GM21515 (cell line): Measurements from ENCODE around the gene PAQR8.

Source experiments
- ATAC-seq: cut with Tn5 transposase; IDR thresholded peaks from one replicate; pipeline ENCODE4 v1.9.1; 2021; ENCODE audit not compliant: unreplicated experiment

The PAQR8 gene

DNA sequence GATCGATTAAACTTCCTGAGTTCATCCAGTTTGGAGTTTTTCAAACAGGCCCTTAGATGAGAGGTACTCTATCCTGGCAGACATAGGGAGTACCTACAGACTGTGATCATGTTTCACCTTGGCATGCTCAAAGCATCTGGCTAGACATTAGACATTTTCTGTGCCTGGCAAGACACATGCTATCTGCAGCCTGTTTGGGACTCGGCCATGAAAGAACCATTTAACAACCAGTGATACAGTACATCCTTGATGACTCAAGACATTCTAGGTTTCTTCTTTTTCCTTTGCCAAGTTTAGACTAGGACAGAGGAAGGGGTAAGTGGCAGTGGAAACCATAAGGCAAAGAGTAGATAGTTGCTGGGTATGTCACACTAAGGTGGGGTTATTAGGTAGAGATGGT is 15.4 kb upstream of the PAQR8 start:
- no peak for ATAC-seq

DNA sequence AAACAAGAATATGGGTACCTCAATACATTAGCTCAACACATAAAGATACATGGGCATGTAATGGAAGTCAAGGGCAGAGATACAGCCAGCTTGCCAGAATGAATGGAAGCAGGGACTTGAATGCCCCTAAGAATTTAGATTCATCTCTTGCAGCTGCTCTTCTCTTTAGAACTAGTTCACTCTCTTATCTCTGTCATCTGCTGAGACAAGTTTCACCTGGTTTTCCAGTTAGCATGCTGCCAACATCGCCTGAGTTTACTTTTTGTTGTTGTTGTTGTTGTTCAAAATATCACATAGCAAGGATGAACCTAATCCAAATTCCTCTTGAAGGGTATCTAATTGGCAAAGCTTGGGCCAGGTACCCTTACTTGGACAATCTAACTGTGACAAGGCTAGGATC is 14.1 kb upstream of the PAQR8 start:
- no peak for ATAC-seq

DNA sequence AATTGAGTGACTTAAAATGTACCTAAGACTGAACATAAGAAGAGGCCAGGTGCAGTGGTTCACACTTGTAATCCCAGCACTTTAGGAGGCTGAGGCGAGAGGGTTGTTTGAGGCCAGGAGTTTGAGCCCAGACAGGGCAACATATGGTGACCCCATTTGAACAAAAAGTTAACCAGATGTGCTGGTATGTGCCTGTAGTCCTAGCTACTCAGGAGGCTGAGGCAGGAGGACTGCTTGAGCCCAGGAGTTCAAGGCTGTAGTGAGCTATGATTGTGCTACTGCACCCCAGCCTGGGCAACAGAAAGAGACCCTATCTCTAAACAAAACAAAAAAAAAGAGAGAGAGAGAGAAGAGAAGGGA is 10.1 kb upstream of the PAQR8 start:
- ATAC-seq: no peak

DNA sequence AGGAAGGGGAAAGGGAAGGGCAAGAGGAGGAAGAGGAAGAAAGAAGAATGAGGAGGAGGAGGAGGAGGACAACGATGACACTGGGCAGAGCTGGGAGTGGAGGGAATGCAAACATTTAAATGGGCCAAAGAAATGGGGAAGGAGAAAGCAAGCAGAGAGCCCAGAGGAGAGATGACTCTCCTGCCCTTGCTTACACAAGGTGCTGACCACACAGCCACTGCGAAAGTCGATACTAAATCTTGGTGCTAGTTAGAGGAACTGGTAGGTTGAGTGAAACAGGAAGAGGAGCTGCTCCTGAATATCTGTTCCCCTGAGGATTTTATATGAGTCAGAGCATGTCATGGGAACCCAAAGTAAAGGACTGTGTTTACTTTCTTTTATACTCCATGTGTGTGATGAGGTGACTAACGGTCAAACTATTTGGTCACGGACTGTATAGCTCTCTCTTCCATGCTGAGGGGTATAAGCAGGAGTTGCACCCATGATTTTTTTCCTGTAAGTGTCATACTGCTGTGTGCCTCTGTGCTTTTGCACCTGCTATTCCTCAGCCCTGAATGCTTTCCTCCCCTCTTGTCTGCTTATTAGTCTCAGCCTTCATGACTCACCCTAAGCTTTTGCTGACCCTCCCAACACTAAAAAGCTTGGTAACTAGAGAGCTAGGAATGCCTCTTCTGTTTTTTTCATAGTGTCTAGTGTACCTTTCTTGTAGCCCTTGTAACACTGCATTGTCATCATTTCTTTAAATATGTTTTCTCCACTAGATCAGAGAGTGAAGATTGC is 9.5 kb upstream of the PAQR8 start:
- ATAC-seq: peak; percentile 90

DNA sequence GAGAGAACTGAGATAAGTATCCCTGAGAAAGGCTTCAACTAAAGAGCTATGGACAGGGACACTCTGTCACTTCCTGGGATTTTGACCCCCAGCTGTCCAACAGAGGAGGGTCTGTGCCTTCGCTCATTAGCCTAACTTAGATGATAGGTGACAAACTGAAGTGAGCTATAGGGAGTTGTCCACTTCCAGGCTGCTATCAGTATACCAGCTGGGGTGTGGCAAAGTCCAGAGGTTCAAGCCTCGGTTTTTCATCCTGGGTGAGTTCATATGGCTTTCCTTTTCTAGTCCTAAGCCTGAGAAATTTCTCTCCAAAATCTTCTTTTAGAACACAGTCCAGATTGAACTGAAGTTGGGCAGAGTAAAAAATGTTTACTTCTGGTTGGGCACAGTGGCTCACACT is 5.9 kb upstream of the PAQR8 start:
- ATAC-seq: no peak

DNA sequence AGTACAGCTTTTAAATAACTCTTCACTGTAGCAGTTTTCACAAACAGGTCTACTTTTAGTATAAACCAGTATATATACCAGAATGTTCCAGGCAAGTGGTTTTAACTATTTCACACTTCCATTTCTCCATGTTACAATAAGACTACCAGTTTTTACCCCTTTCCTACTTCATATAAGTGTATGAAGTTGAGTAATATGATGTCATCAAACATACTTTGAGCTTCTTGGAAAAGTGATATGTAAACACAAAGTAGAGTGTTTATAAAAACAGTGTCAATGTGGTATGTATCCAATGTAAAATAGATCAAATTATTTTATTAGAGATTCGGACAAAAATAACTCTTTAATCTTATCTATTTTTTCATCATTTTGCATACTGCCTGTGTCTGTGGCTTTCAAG is 2.5 kb upstream of the PAQR8 start:
- ATAC-seq: no peak

DNA sequence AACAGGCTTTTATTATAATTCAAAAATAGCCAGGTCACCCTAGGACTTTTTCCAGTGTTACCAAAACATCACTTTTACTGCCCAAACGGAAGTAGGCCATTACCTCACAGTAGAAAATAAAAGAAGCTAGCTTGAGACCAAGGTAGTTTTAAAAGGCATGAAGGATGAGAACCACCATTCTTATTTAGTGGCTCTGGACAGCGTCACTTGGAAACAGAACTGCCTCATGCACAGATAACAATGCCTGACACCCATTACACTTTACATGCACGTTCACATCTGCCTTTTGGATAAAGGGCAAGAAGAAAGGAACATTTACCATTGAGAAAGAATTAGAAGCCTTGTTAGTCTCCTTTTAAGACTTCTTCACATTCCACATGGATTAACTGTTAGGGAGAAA is 1.9 kb upstream of the PAQR8 start:
- no peak for ATAC-seq

DNA sequence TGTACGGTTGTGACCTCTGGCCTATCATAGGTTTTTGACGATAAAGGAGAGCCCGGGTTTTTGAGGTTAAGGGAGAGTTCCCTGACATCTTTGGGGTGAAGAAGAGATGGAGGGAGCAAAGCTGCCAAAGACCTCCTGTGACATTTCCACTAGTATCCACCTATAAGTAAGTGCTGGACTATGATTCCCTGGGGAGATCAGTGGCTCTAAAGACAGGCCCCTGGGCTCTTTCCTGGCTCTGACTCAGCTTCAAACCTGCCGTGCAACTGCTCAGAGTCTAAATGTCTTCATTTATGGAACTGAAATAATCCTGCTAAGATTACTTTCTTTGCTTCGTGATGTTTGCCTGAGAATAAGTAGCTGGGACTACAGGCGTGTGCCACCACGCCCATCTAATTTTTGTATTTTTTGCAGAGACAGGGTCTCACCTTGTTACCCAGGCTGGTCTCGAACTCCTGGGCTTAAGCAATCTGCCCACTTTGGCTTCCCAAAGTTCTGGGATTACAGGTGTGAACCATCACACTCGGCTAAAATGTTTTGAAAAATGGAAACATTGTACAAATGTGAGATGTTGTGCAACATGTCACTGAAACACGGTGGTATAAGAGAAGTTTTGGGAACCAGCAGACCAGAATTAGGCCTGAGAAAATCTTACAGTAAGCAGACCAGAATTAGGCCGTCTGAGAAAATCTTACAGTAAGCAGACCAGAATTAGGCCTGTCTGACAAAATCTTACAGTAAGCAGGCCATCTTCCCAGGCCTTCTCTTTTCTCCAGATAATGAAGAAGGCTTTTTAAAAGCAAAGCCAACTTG is 1.1 kb upstream of the PAQR8 start:
- no peak for ATAC-seq

DNA sequence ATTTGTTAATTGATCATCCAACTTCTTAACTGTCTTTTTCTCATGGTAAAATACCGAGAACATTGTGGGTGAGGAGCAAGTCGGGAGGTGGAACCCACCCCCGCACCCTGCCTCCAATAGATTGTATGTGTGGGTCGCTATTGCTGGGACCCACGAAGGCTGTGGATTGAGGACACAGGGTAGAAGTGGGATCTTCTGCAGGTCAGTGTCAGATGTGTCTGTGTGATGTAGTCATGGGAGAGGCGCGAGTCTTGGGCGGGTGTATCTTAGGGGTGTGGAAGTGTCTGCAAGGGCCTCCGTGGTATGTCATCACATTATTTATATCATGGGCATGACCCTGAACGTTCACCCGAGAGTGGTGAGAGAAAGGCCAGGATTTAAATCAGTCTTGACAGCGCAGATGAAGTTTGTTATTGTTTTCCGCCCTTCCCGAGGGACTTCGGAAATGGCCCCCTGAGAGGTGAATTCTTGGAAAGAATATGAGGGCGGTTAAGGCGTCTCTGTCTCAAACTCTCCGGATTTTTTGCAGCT is 472 bp upstream of the PAQR8 start:
- no peak for ATAC-seq

DNA sequence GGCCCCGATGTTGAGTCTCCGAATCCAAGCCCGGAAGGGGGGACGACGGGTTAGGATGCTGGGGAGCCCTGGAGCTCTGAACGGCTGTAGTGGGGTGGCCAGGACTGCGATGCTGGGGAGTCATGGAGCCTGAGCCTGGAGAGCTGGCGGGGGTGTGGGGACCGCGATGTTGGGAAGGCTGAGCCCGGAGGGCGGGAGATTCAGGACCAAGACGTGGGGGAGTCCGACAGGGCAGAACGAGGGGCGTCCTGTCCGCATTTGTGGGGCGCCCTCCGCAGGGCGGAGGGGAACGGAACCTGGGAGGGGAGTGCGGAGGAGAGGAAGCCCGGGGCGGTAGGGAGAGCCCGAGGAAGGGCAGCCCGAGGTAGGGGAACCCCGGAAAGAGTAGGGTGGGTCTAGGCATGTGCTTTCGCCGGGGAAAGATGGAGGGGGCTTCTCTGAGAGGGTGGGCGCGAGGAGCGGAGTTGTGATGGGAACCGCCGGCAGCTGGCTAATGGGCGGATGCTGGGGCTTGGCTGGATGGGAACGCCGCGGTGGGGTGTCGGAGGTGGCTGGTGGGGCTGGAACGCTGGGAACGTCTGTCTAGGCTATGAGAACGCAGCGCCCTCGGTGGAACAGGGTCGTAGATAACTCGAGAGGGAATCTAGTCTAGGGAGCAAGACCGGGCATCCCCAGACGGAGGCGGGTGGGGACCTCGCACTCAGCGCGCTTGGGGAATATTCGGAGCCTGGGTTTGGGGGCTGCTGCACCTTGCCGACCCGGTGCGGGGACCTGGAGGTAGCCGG is 684 bp downstream of the PAQR8 start:
- ATAC-seq: peak; percentile 46

DNA sequence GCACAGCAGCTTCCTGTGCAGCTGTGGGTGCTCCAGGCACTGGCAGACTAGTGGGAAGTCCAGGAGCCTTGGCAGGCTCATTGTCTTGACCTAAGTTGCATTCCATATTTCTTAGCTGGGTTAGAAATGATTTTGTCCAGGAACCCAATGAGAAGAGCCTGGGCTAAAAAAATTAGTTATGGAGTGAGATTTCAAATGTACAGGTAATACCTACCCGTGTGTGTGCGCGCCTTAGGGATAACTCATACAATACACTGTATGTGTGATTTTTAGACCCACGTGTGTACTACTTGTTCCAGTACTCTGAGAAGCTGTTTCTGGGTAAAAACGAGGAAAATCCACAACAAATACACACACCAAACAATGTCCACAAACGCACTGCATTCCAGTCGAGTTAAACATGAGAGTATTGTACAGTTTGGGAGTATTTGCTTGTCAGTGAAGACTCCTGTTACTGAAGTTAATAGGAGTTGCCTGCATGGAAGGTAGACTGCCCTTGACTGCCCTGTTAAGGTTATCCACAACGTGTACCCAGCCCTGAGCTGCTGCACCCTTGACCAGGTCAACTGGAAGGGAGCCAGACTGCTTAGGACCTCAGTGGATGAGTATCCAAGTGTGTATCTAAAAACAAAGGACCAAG is 1.4 kb downstream of the PAQR8 start:
- ATAC-seq: no peak

DNA sequence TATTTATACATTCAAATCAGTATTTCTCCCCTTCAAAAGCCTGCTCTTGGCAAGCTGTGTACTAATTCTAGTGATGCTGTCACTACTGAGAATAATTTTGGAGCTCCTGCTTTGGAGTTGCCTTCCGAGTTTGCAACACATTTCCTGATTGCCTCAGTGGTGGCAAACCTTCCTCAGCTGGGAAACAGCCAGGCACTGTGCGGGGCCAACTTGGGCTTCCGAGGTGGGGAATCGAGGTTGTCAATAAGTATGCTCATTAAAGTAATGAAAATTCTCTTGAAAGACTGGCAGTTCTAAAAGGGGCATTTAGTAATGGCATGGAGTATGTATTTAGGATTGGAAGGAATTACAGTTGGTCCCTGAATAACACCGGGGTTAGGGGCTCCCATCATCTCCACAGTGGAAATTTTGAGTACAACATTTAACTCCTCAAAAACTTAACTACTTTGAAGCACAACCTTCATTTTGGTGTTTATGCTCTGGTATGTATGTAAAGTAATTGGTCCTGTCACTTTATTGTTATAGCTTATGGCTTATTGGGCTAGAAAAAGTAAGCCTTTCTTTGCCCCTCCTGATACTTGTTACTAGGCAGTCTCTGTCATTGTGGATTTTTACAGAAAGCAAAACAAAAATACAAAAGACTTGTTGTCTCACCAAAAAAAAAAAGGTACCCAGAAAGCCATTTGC is 2.7 kb downstream of the PAQR8 start:
- ATAC-seq: no peak

DNA sequence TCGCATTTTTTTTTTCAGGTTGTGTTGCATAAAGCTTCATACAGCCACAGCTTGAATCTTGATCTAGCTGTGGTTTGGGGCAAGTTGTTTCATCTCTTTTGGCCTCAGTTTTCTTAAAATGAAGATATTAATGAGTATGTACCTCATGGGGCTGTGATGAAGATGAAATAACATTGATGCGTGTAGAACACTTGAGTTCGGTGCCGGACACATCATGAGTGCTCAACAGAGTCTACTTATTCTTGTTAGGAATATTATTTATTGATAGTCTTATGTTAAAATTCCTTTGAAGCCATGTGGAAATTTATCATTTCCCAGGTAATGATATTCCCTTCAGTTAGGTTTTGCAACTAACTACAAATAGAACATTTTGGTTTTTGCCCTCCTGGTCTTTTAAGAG is 3.4 kb downstream of the PAQR8 start:
- ATAC-seq: no peak

DNA sequence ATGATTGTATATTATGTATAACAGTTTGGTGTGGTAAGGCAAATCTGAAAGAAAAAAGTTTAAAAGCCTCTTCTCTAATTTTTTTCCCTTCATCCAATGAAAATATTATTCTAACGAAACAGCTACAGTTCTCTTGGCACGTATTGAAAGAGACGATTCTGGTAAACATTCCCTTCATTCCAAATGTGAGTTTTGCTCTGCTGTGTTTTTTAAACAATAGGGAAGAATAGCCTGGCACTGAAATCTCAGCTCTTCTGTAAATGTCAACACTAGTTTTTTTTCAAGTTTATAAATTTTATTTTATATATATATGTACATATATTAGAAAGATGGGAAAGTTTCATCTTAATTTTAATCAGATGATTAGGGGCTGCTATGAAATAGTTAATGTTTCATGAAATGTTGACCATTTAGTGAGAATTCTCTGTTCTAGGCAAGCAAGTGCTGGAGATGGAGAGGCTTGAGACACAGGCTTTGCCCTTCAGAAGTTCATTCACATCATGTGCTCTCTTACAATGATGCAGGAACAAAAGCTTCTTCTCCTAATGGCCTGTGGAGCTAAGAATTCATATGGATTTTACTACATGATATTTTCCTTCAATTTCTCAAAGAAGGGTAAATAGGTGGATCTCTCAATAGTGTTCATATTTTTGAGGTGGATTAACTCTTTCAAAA is 4.1 kb downstream of the PAQR8 start:
- no peak for ATAC-seq

DNA sequence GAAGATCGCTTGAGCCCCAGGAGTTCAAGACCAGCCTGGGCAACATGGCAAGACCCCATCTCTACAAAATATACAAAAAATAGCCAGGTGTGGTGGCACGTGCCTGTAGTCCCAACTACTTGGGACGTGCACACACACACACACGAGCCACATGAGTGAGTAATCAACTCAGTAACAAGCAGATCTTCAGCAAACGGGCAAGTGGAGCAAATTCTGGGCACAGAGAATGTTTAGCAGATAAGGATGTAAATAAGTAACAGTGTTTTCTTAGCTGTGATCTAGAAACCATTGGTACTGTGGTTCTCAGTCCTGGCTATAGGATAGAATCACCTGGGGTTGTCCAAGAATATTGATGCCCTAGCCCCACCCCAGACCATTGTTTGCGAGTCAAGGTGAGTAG is 6.1 kb downstream of the PAQR8 start:
- ATAC-seq: no peak

DNA sequence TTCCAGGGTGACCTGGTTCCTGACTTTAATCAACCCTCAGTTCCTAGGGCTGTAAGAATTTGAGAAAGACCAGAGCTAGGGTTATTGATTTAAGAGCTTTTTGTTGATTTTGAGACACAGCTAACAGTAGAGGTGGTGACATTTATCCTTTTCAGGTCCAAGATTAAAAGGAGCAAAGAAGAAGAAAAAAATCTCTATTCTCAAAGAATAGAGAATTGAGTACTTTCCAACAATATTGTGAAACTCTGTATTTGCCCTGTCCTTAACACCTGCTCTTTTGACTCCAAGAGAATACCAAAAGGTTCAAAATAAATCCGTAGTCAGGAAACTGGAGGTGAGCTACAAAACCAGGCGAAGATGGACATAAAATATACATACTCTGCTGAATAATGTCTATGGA is 7.3 kb downstream of the PAQR8 start:
- ATAC-seq: no peak

DNA sequence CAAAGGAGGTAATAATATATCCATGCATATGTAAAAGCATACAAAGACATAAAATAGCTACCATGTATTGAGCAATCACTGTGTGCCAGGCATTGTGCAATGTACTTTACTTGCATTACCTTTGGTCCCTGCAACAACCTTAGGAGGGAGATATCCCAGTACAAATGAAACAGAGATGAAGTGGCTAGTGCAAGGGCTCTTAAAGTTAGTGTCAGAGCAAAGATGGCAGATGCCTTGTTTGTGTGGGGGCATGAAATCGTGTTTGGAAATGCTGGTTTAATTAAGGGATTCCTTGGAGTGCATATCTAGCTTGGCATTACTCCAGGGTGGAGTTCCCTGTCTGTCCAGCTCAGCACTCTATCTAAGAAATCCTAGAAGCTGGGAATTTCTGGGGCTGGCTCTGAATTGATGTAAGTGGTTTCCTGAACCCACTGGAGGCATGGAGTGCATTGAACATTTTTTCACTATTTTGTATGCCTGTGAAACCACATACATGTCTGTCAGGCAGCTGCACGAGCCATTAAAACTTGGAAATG is 9.8 kb downstream of the PAQR8 start:
- ATAC-seq: no peak

DNA sequence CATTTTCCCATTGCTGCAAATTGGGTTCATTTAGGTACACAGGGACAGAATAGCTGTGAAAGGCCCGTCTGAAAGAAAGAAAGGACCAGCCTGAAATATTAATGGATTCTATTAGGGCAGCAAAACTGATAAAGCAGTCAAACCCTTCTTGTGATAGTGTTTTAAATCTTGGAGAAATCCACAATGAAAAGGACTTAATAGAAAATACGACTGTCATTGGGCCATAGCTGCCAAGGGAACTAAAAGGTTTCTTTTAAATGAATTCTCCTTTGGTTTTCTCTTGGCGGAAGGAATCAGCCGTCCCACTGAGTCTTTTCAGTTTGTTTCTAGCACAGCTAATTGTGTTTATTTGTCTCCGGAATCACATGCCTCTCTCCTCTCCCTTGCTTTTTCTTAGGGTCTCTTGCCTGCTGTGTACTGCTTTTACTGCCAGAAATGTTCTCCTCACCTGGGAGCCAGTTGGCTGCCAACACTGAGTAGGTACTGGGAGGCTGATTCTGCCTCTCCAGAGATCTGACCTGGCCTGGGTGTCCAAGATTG is 11.3 kb downstream of the PAQR8 start:
- ATAC-seq: no peak

DNA sequence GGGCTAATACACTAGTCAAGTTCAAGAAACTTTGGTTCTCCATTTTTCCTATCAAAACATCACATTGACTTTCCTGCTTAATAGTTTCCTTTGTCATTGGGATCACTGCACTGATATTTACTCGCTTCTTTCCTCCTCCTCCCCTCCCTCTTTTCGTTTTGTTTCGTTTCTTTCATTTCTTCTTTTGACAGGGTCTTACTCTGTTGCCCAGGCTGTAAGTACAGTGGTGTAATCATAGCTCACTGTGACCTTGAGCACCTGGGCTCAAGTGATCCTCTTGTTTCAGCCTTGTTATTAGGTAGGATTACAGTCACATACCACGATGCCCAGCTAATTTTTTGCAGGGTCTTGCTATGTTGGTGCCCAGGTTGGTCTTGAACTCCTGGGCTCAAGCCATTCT is 12.3 kb downstream of the PAQR8 start:
- no peak for ATAC-seq
